K562 (cell line): ENCODE data around the gene GRK1. TPM values are rescaled to one million over a fixed set of nuclear protein-coding genes. Genes with fewer than 3 reads are reported as not detected.

ENCODE experiments used
- ATAC-seq: fragments of 200-7000 bp; cut with Tn5 transposase; 3 replicates; pipeline ENCODE4 v1.9.1; 2020; ENCODE audit warnings: moderate library complexity
- BruUV-seq: library from RNA; stranded (reverse); fragments of 400-500 nt; replicated peaks from 2 replicates; lab custom pipeline; 2021; lab: Mats Ljungman, UMichigan
- CTCF ChIA-PET: fragments of 300-600 bp; formaldehyde crosslinking; extraction: SDS; loops from one replicate; lab custom pipeline; 2021; ENCODE audit warnings: low intra/inter-chr PET ratio; lab: Yijun Ruan, JAX
- POLR2A ChIA-PET: fragments of 300-600, 350-650 bp; sonication (Branson Sonifier 250); formaldehyde crosslinking; extraction: SDS; loops from one replicate; lab custom pipeline; 2021; ENCODE audit warnings: antibody characterized with exemption, inconsistent platforms; lab: Yijun Ruan, JAX
- DNase-seq, 4 experiments: peaks; one replicate each; pipeline versions ENCODE4 v3.0.0 to v3.0.0-alpha.2; 2011 to 2018; ENCODE audit warnings: low spot score in 3 of 4, mixed read lengths in 3 of 4; ENCODE audit errors: extremely low read depth in 1 of 4
- FAIRE-seq: peaks from 2 replicates; lab custom pipeline; 2011; peaks lifted over from hg19 to GRCh38; lab: Jason Lieb, UNC
- H2AFZ ChIP-seq: 2 replicates; pipeline ENCODE4 v1.6.0; 2011; ENCODE audit warnings: low read depth, low read length, control low read depth, inconsistent platforms
- H3K27ac ChIP-seq: fragments of 200-600 bp; 3 replicates; pipeline ENCODE4 v1.8.0; 2011; ENCODE audit warnings: low read depth, mild to moderate bottlenecking, control low read depth, inconsistent platforms, low read length, moderate library complexity, mixed read lengths; ENCODE audit errors: extremely low read depth
- H3K27me3 ChIP-seq, 2 experiments: fragments of 300-600 bp in 1 of 2; 2 replicates in 1 of 2; 3 replicates in 1 of 2; pipeline versions ENCODE4 v1.6.0 to v1.8.0; 2011; ENCODE audit warnings: inconsistent platforms in 2 of 2, low read length in 2 of 2, mild to moderate bottlenecking in 1 of 2, mixed read lengths in 1 of 2, moderate library complexity in 1 of 2; ENCODE audit not compliant: control insufficient read depth in 2 of 2, insufficient read depth in 2 of 2
- H3K36me3 ChIP-seq: fragments of 300-600 bp; 3 replicates; pipeline ENCODE4 v1.8.0; 2011; ENCODE audit warnings: mild to moderate bottlenecking, low read length, inconsistent platforms; ENCODE audit not compliant: control insufficient read depth, insufficient read depth
- H3K4me1 ChIP-seq, 2 experiments: fragments of 200-600 bp in 1 of 2; replicated peaks in 1 of 2; 2 replicates in 1 of 2; 3 replicates in 1 of 2; pipeline versions ENCODE4 v1.5.1 to v1.8.0; 2011; ENCODE audit warnings: inconsistent platforms in 2 of 2, low read length in 2 of 2, mild to moderate bottlenecking in 1 of 2, mixed read lengths in 1 of 2, moderate library complexity in 1 of 2; ENCODE audit not compliant: control insufficient read depth in 2 of 2, insufficient read depth in 2 of 2
- H3K4me2 ChIP-seq: 2 replicates; pipeline ENCODE4 v1.6.1; 2011; ENCODE audit warnings: low read length, control low read depth, inconsistent platforms, mixed read lengths; ENCODE audit not compliant: insufficient read depth
- H3K4me3 ChIP-seq: fragments of 200-600 bp; sonication (generic), shearing (Covaris generic); 2 replicates; pipeline ENCODE4 v1.5.1; 2016; ENCODE audit warnings: control low read depth, inconsistent platforms
- H3K79me2 ChIP-seq: fragments of 200-600 bp; 3 replicates; pipeline ENCODE4 v1.8.0; 2011; ENCODE audit warnings: low read length, inconsistent platforms; ENCODE audit not compliant: control insufficient read depth, insufficient read depth
- H3K9ac ChIP-seq, 2 experiments: 2 replicates each; pipeline versions ENCODE4 v1.6.0 to v1.6.1; 2011; ENCODE audit warnings: low read depth in 2 of 2, low read length in 2 of 2, control low read depth in 1 of 2, inconsistent platforms in 1 of 2, mild to moderate bottlenecking in 1 of 2, mixed read lengths in 1 of 2; ENCODE audit not compliant: insufficient read depth in 1 of 2
- H3K9me1 ChIP-seq: one replicate; pipeline ENCODE4 v1.6.0; 2011; ENCODE audit warnings: inconsistent platforms, mild to moderate bottlenecking, low read length, moderate library complexity; ENCODE audit not compliant: control insufficient read depth, insufficient read depth
- H3K9me3 ChIP-seq: replicated peaks from 2 replicates; pipeline ENCODE4 v1.5.1; 2011; ENCODE audit warnings: low read depth, low read length, inconsistent platforms; ENCODE audit not compliant: control insufficient read depth, insufficient read depth
- H4K20me1 ChIP-seq: replicated peaks from 2 replicates; pipeline ENCODE4 v1.6.1; 2011; ENCODE audit warnings: low read length, inconsistent platforms, mixed read lengths; ENCODE audit not compliant: control insufficient read depth, insufficient read depth
- MEIS2 ChIP-seq: fragments of 450-650 bp; IDR thresholded peaks from 2 replicates; pipeline ENCODE4 v1.6.1; 2014; ENCODE audit warnings: mild to moderate bottlenecking; ENCODE audit not compliant: partially characterized antibody
- MGA ChIP-seq: fragments of 450-650 bp; IDR thresholded peaks from 2 replicates; pipeline ENCODE4 v1.6.1; 2016; ENCODE audit warnings: mild to moderate bottlenecking, moderate library complexity
- WGBS: fragments of 100-300 bp; shearing (Covaris generic); methylation state at CpG from one replicate; pipeline ENCODE4 v1.1.6; 2016; ENCODE audit warnings: low coverage, mixed read lengths; ENCODE audit not compliant: insufficient coverage; ENCODE audit errors: missing lambda C conversion rate; 5-methylcytosine and 5-hydroxymethylcytosine counted together
- in situ Hi-C: fragments of 300-500 bp; cut with MboI; formaldehyde crosslinking; loops from 4 replicates; pipeline ENCODE4 v1.15.0; 2018; ENCODE audit warnings: inconsistent platforms, mixed read lengths
- intact Hi-C: fragments of 100-400 bp; cut with micrococcal nuclease; formaldehyde crosslinking; loops from 2 replicates; pipeline ENCODE4 v1.14.2; 2022
- polyA plus RNA-seq, 8 experiments: library from polyadenylated mRNA; depleted of rRNA in 4 of 8; stranded (reverse) in 5 of 8; unstranded in 3 of 8; fragments of >200 nt; fragmentation: Nextera tagmentation in 2 of 8; fragmentation: Illumina TruSeq in 1 of 8; extraction: Ambion mirVana in 2 of 8; extraction: Trizol in 1 of 8; gene quantifications; 2 replicates each; pipeline versions ENCODE4 v1.2.1 to v1.2.3, GENCODE V29; 2011 to 2014; ENCODE audit warnings: inconsistent platforms in 1 of 8, missing spikeins in 1 of 8
- total RNA-seq, 7 experiments: library from RNA; depleted of rRNA in 6 of 7; stranded (reverse); fragments of >200 nt in 6 of 7; fragmentation: Illumina TruSeq in 2 of 7; extraction: Trizol in 2 of 7; gene quantifications; 2 replicates each; pipeline versions ENCODE4 v1.2.1 to v1.2.3, GENCODE V29; 2011 to 2021; ENCODE audit warnings: low replicate concordance in 1 of 7

Gene GRK1
- total and polyA plus RNA-seq, 9 of the 15 experiments (the other 6 are each of a cell fraction or from before 2014, with no cell fraction given): 0.09 TPM; not detected in 8

DNA sequence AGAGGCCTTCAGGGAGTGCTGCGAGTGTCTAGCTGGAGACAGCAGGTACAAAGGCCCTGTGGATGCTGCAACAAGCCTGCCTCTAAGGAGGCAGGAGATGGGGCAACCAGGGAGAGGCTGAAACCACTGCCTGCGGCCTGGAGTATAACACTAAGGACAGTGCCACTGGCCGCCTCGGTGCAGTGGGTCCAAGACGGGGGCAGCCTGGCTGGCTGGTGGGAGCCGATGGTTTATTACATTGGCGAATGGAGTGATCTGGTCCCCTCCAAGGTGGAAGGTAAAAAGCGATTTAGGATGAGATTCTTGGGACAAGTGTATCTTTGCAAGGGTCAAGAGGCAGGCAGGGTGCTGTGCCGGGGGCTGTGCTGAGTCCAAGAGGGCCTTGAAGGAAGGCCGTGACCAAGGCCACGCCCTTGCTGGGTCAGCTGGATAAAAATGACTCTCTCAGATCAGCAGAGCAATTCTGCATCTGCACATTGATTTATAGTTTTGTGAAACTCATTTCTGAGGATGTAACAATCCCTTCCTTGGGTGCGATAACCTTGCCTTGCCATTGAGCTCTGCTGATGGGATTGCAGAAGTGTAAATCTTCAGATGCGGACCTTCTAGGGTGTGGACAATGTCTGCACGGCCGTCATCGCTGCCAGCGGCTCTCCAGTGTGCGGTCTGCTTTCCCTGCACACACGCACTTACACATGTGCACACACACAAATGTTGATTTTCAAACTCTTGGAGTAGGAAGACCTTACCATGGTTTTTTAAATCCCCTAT lies 98.0 kb downstream of the GRK1 start:
- Histone ChIP-seq H3K4me1 (peaks cover 4 to 11% of the 10 kb centered on the region in 2 experiments; a peak in 4 of 5 replicates), H3K9me1 (no peaks in the 10 kb centered on the region), H3K4me3 (no peak overlapping the region), H3K36me3 (no peaks in the 10 kb centered on the region), H3K4me2 (no peak overlapping the region), H3K27me3 (peaks cover 30 to 80% of the 10 kb centered on the region in 2 experiments), H3K9ac (no peak overlapping the region), H3K27ac (no peak overlapping the region), H3K9me3 (no peaks in the 10 kb centered on the region), H3K79me2 (no peaks in the 10 kb centered on the region), H4K20me1 (0 out of 2 replicates have a peak, but pooled peaks cover 5% of the 10 kb centered on the region), H2AFZ (no peak overlapping the region)
- no peak for ATAC-seq
- no peak for TF ChIP-seq MGA
- TF ChIP-seq MEIS2: peak; percentile 16
- 14% methylated on average over 19 of the region's 19 CpGs for WGBS
- no peak for DNase-seq
- in situ Hi-C loops: no loop called here
- ChIA-PET CTCF (no interaction called here), POLR2A (no interaction called here)
- FAIRE-seq: no peak
- intact Hi-C loops: no loop called here
- no TSS peak for BruUV-seq
